Measurements from ENCODE around the gene KLHL22. TPM values are rescaled to one million over a fixed set of nuclear protein-coding genes. Genes with fewer than 3 reads are reported as not detected.

The KLHL22 gene
- total and polyA plus RNA-seq, 5 experiments from 2014 or later, result 16.1 to 71.9 (median 25.4) TPM

- peak overlapping the region in 9 of 10 donors; percentile 43 to 78 (median 71) for H3K4me3 Mint-ChIP-seq
- POLR2A ChIA-PET, result interaction anchor here (0.6 to 3.2 kb wide), 11 partner anchors 11 to 72 kb away, joined by 3 to 21 read pairs (median 4); partner anchors contain the start of gene MED15
- H3K36me3 Mint-ChIP-seq, result peaks cover 3 to 38% (median 6%) of the 10 kb centered on the region in 3 donors
- H3K27me3 Mint-ChIP-seq, result no peaks in the 10 kb centered on the region
- peak overlapping the region; percentile 85 to 98 (median 90) for H3K27ac Mint-ChIP-seq
- no peaks in the 10 kb centered on the region for H3K9me3 Mint-ChIP-seq
- ATAC-seq (no peak), DNase-seq (no peak)
- H3K4me1 Mint-ChIP-seq, result peaks cover 41 to 78% (median 75%) of the 10 kb centered on the region in 4 donors
These were observed 36.8 kb upstream of the KLHL22 start for GRCh38 chr22:20532256-20532993.

DNA sequence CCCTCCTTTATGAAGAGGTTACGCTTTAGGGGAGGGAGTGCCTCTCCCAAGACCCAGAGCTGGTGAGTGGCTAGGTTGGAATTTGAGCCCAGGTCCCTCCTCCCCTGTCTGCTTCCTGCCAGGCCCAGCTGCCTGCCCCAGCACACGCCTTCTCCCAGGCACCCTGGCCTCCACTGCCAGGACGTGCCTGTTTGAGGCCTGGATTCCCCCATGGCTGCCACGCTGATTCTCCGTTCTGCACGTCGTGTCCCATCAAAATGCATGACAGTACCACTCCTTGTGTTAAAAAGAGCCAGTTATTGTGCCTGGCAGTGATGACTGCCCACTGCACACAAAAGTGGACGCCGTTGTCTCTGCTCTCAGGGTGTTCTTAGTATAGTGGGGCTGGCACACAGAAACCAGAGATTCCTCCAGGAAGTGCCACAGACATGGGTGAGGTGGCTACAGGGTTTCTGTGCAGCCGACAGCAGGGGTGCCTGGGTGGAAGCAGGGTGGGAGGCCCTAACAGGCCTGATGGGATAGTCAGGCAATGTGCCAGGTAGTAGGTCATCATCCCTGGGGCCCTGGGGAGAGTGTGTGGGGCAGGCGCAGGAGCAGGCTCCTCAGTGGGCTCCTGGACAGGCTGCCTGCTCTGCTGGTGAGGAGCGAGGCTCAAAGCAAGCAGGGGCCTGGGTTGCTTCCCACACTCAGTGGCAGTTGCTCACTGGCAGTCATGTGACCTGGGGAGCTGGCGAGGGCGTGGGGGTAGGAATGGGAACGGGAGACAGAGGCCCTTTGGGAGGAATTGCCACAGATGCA is 36.0 kb upstream of the KLHL22 start:
- Mint-ChIP-seq H3K4me1 (peaks cover 40 to 79% (median 76%) of the 10 kb centered on the region in 4 donors), H3K4me3 (peak overlapping the region in 8 of 10 donors; percentile 25 to 78 (median 60)), H3K27me3 (no peaks in the 10 kb centered on the region), H3K27ac (peak overlapping the region; percentile 82 to 98 (median 88)), H3K36me3 (peaks cover 4 to 41% (median 7%) of the 10 kb centered on the region in 3 donors), H3K9me3 (no peaks in the 10 kb centered on the region)
- peak; percentile 26 to 57 for ATAC-seq
- POLR2A ChIA-PET, result interaction anchor here (1.0 to 3.2 kb wide), 9 partner anchors 12 to 67 kb away, joined by 3 to 21 read pairs (median 5); partner anchors contain the start of gene MED15
- DNase-seq, result no peak

DNA sequence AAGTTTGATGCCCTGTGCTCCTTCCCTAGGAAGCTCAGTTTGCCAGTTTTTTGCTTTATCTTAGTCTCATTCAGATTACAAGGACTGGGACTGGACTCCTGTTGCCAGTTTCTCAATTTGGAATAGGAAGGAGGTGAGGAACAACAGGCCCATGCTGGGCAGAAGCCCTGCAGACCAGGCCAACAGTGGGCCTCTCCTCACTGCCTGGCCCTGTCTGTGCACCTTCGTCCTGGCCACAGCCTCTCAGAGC is 35.5 kb upstream of the KLHL22 start:
- peak overlapping the region in 5 of 10 donors; percentile 54 to 78 (median 68) for H3K4me3 Mint-ChIP-seq

GRCh38 chr22:20530368-20531153 is 35.0 kb upstream of the KLHL22 start:
- Mint-ChIP-seq H3K36me3 (peaks cover 6 to 46% (median 11%) of the 10 kb centered on the region in 3 donors), H3K27me3 (no peaks in the 10 kb centered on the region), H3K9me3 (no peaks in the 10 kb centered on the region), H3K4me3 (peak overlapping the region in 6 of 10 donors; percentile 10 to 73 (median 54)), H3K27ac (peak overlapping the region in 9 of 10 donors; percentile 45 to 98 (median 82)), H3K4me1 (peaks cover 42 to 79% (median 77%) of the 10 kb centered on the region in 4 donors)
- no peak for ATAC-seq
- POLR2A ChIA-PET, result interaction anchor here (0.5 to 1.6 kb wide), 7 partner anchors 9 to 43 kb away, joined by 3 to 5 read pairs (median 4); no protein-coding TSS in a partner anchor
- no peak for DNase-seq

More for the DNA sequence above, 35.5 kb upstream of the KLHL22 start:
- POLR2A ChIA-PET, result interaction anchor here (0.5 to 1.6 kb wide), 5 partner anchors 10 to 42 kb away, joined by 3 to 5 read pairs (median 3); no protein-coding TSS in a partner anchor
- H3K27me3 Mint-ChIP-seq, result no peaks in the 10 kb centered on the region
- no peak for ATAC-seq
- no peak for DNase-seq
- H3K4me1 Mint-ChIP-seq, result peaks cover 42 to 81% (median 78%) of the 10 kb centered on the region in 4 donors
- no peaks in the 10 kb centered on the region for H3K9me3 Mint-ChIP-seq
- peak overlapping the region in 6 of 10 donors; percentile 85 to 98 (median 91) for H3K27ac Mint-ChIP-seq
- peaks cover 6 to 46% (median 11%) of the 10 kb centered on the region in 3 donors for H3K36me3 Mint-ChIP-seq

GRCh38 chr22:20528405-20528978 is 32.9 kb upstream of the KLHL22 start:
- Mint-ChIP-seq H3K36me3 (peaks cover 6 to 45% (median 11%) of the 10 kb centered on the region in 3 donors), H3K9me3 (no peaks in the 10 kb centered on the region), H3K27ac (peak overlapping the region in 5 of 10 donors; percentile 25 to 84 (median 54)), H3K4me1 (peaks cover 38 to 71% (median 71%) of the 10 kb centered on the region in 4 donors), H3K4me3 (peak overlapping the region in 1 of 10 donors; percentile 12), H3K27me3 (no peaks in the 10 kb centered on the region)
- ATAC-seq (no peak), DNase-seq (no peak)
- POLR2A ChIA-PET, result interaction anchor here (1.0 to 1.2 kb wide), 2 partner anchors 9 to 29 kb away, joined by 3 to 5 read pairs; no protein-coding TSS in a partner anchor

DNA sequence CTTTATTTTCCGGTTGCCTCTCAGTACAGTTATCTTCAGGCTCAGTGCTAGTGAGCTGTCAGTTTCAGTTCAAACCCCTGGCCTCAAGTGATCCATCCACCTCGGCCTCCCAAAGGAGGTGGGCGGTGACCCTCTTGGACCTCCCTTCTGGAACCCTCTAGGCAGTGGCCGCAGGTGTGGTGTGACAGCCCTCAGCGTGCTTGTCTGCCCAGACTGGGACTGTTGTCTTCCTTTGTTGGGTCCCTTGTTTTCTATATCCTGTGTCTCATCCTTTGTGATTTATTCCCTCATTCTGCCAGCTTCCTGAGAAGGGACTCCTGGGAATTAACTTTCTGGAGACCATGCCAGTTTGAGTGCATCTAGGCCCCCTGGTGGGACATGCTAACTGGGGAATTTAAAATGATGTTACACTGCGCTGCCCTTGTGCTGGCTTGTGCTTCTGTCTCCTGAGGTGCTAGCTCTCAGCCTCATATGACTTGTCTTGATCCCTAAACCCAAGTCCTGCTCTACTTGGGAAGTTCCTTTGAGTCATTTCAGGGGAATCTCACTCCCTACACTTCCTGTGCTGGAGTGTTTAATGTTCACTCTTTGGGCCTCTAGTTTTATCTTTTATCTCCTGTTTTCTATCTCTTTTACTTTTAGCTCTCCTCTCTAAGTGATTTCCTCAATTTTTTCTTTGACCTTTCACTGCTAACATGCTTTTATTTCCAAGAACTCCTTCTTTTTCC is 31.2 kb upstream of the KLHL22 start:
- peak overlapping the region; percentile 46 to 92 (median 81) for H3K27ac Mint-ChIP-seq
- ATAC-seq (no peak), DNase-seq (no peak)
- H3K4me1 Mint-ChIP-seq, result peaks cover 41 to 71% (median 70%) of the 10 kb centered on the region in 4 donors
- H3K4me3 Mint-ChIP-seq, result peak overlapping the region in 3 of 10 donors; percentile 2 to 19 (median 14)
- H3K27me3 Mint-ChIP-seq, result no peaks in the 10 kb centered on the region
- no peaks in the 10 kb centered on the region for H3K9me3 Mint-ChIP-seq
- peaks cover 6 to 50% (median 11%) of the 10 kb centered on the region in 3 donors for H3K36me3 Mint-ChIP-seq
- POLR2A ChIA-PET, result interaction anchor here (0.6 to 4.1 kb wide), 3 partner anchors 14 to 23 kb away, joined by 3 to 27 read pairs (median 3); partner anchors contain the start of gene MED15

DNA sequence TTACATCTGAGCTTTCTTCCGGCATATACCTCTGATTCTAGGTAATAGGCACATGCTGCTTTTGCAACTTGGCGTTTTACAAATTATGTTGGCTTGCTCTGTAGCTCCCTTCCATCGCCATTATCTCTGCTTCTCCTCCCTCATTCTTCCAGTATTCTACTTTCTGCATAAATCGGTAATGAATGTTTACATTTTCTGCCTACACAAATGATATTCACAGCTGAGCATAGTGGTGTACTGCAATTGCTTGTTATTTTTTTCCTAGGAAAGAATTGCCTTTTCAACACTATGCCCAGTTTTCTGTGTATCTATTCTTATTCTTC is 30.7 kb upstream of the KLHL22 start:
- no peak for ATAC-seq
- Mint-ChIP-seq H3K4me1 (peaks cover 36 to 67% (median 66%) of the 10 kb centered on the region in 4 donors), H3K4me3 (peak overlapping the region in 2 of 10 donors; percentile 2 to 42), H3K36me3 (peaks cover 6 to 52% (median 11%) of the 10 kb centered on the region in 3 donors), H3K27ac (peak overlapping the region in 9 of 10 donors; percentile 44 to 92 (median 78)), H3K27me3 (no peaks in the 10 kb centered on the region), H3K9me3 (no peaks in the 10 kb centered on the region)
- POLR2A ChIA-PET, result interaction anchor here (0.6 to 4.1 kb wide), 4 partner anchors 15 to 42 kb away, joined by 3 to 27 read pairs (median 3); partner anchors contain the start of gene MED15
- DNase-seq, result no peak

GRCh38 chr22:20525048-20525447 is 29.5 kb upstream of the KLHL22 start:
- no peaks in the 10 kb centered on the region for H3K9me3 Mint-ChIP-seq
- H3K27ac Mint-ChIP-seq, result peak overlapping the region in 6 of 10 donors; percentile 27 to 96 (median 88)
- no peaks in the 10 kb centered on the region for H3K27me3 Mint-ChIP-seq
- no peak for ATAC-seq
- H3K36me3 Mint-ChIP-seq, result peaks cover 6 to 54% (median 11%) of the 10 kb centered on the region in 3 donors
- POLR2A ChIA-PET, result interaction anchor here (1.0 to 4.1 kb wide), 5 partner anchors 12 to 43 kb away, joined by 3 to 27 read pairs (median 10); no protein-coding TSS in a partner anchor
- DNase-seq, result no peak
- H3K4me1 Mint-ChIP-seq, result peaks cover 35 to 64% (median 62%) of the 10 kb centered on the region in 4 donors
- peak overlapping the region in 2 of 10 donors; percentile 24 to 62 for H3K4me3 Mint-ChIP-seq

- no peaks in the 10 kb centered on the region for H3K27me3 Mint-ChIP-seq
- peaks cover 6 to 58% (median 11%) of the 10 kb centered on the region in 3 donors for H3K36me3 Mint-ChIP-seq
- DNase-seq, result peak in 8 of 10 donors; percentile 14 to 75 (median 38)
- peak overlapping the region in 9 of 10 donors; percentile 61 to 86 (median 72) for H3K4me3 Mint-ChIP-seq
- ATAC-seq, result peak; percentile 75
- peaks cover 36 to 72% (median 69%) of the 10 kb centered on the region in 4 donors for H3K4me1 Mint-ChIP-seq
- peak overlapping the region; percentile 87 to 98 (median 94) for H3K27ac Mint-ChIP-seq
- POLR2A ChIA-PET, result interaction anchor here (1.0 to 4.1 kb wide), 8 partner anchors 10 to 42 kb away, joined by 3 to 27 read pairs (median 4); partner anchors contain the start of gene MED15
- no peaks in the 10 kb centered on the region for H3K9me3 Mint-ChIP-seq
These were observed 28.4 kb upstream of the KLHL22 start for GRCh38 chr22:20524004-20524481.

GRCh38 chr22:20523086-20523983 is 27.7 kb upstream of the KLHL22 start:
- POLR2A ChIA-PET, result interaction anchor here (0.7 to 4.1 kb wide), 8 partner anchors 11 to 62 kb away, joined by 3 to 27 read pairs (median 4); partner anchors contain the start of gene MED15
- Mint-ChIP-seq H3K27me3 (no peaks in the 10 kb centered on the region), H3K4me3 (peak overlapping the region; percentile 26 to 86 (median 63)), H3K4me1 (peaks cover 41 to 75% (median 73%) of the 10 kb centered on the region in 4 donors), H3K9me3 (no peaks in the 10 kb centered on the region), H3K36me3 (peaks cover 6 to 63% (median 11%) of the 10 kb centered on the region in 3 donors), H3K27ac (peak overlapping the region; percentile 87 to 98 (median 94))
- DNase-seq (peak in 4 of 10 donors; percentile 9 to 23 (median 17)), ATAC-seq (peak; percentile 53 to 60)

Data from naive thymus-derived CD8-positive, alpha-beta T cell (primary cell).